Femur (tissue), 1 donor: ENCODE results near the gene ZNF275.
"Not testable (repeated sequence)": the region's sequence is repeated elsewhere in the genome, so short reads cannot be mapped to it uniquely, and the experiment has no call there.

Source experiments
- DNase-seq: peaks from one replicate; pipeline ENCODE4 v3.0.0-alpha.2; 2017

The ZNF275 gene

GRCh38 chrX:153319295-153320046 lies 14.5 kb upstream of the ZNF275 start:
- no peak for DNase-seq

- not testable (repeated sequence) for DNase-seq
Measured at GRCh38 chrX:153320047-153320443, 13.9 kb upstream of the ZNF275 start.

DNA sequence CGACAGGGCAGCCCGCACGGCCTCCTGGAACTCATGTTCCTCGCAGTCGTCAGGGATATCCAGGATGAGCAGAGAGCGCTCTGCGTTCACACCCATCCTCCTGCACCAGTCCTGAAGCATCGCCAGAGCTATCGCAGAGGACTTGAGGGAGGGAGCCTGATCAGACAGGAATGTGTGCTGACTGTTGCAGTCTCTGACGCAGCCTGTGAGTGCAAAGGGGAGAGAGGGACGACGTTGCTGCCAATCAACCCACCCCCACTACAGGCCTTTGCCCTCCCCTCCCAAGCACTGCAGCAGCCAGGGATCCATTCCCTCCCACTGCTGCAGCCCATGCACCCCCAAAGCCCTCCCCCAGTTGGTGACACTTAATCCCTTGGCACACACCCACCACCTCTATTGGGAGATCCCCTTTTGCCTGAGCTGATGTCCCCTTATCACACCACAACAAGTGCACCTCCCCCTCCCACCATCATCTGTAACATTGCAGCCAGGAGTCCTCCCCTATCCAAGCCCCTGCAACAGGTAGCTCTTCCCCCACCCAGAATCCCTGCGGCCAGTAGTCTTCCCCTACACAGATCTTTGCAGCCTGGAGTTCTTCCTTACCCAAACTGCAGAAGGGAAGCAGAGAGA lies 13.3 kb upstream of the ZNF275 start:
- no peak for DNase-seq

DNA sequence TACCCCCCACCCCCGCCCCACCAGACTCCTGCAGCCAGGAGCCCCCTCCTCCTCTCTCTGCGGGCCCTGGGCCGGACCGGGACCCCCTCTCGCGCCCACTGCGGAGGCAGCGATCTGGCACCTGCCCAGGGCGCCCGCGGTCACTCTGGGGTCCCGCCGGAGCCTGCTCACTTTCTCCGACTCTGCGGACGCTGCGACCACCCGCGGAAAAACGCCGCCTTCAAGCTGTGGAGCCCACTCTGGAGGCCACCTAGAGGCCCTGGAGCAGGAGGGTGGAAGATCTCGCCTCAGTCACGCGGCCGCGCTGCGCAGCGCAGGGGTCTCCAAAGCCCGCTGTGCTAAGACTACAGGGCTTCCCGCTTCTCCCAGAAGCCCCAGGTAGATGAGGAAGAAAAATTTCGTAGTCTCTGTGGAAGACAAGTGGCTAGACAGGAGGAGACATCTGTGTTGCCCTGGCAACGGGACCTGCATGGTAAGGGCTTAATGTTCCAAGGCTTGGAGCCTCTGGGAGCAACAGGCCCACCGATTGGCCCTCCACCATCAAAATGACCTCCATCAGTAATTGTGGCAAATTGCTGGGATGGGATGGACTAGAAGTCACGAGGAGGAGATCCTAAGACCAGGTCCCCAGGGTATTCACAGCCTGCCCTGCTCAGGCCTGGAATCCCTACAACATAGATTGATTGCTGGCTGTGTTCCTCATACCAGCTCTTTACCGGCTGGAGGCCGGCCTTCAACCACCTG lies 12.4 kb upstream of the ZNF275 start, which contains the start of gene PNMA6F:
Gene PNMA6F (minus strand): TSS at position 387 of the 744 bp plus-strand sequence. CDS start 1,093 bp downstream, outside the sequence.
- no peak for DNase-seq

DNA sequence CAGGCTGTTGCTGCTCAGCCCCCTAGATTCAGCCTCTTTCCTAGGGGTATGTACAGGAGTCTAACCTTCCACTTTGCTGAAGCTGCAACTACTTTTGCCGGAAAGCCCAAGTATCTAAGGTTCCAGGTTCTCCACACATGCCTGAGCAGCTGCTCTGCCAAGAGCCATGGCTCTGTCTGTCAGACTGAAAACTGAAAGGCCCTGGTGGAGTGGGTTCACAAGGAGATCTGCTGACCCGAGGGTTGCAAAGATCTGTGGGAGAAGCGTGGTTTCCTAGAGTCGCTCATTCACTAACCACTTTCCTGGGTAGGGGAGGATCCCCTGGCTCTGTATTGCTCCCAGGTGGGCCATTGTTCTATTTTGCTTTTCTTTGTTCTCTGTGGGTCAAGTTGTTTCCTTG lies 6.4 kb upstream of the ZNF275 start:
- DNase-seq: no peak

DNA sequence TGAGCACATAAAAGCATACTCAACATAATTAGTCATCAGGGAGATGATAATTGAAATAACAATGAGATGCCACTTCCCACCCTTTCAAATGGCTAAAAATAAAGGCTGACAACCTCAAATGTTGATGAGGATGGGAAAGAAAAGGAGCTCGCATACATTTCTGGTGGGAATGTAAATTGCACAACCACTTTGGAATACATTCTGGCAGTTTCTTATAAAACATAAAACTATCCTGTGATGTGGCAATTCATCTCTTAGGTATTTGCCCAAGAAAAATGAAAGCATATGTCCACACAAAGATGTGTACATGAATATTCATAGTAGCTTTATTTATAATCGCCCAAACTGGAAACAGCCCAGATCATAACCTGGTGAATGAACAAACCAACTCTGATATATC lies 687 bp upstream of the ZNF275 start:
- DNase-seq: no peak

GRCh38 chrX:153334654-153335295 lies 822 bp downstream of the ZNF275 start:
- DNase-seq: no peak

DNA sequence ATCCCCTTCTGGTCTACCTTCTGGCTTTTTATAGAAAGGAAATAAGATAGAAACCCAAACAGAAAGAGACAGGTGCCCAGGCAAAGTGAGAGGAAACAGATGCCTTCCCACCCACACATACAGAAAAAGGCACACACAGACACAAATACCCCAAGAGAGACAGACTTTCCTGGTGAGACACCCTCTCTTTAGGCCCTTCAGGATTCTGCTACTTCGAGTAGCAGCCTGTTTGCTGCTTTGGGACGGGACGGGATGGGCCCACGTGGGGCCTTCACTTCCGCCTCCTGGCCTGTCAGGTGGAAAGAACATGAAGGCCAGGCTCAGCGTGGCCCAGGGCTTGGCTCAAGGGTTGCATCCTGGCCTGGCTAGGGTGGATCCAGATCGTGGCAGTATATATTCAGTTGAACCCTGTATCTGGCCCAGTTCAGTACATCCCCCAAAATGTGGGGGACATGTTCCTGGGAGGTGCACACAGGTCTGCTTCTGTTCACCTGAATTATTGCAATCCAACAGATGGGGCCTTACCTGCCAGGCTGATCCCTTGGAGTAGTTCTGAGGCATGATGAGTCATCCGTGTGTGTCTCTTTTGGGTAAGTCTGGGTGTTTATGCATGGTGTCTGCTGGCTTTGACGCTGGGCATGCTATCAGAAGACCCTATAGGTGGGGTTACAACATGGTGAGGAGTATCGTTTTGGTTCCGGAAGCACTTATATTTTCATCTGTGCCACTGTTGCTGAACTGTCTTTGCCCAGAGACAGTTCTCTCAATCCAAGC lies 2.4 kb downstream of the ZNF275 start:
- DNase-seq: no peak

- DNase-seq: no peak
Measured at GRCh38 chrX:153336988-153337387, 3.0 kb downstream of the ZNF275 start.

DNA sequence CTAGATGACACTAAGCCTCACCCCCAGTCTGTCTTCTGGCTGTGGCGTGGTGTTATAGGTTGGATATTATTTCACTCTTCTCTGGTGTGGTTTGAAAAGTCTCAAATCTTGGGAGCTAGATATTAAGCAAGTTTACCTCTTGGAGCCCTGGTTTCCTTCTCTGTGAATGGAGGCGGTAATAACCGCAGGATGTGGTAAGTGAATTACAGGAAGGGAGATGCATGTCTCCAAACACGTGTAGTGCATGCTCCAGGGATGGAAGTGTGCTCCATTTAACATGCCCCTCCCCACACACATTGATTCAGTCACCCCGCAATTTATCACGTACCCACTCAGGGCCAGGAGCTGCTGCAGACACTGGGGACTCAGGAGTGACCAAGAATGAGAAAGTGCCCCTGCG lies 4.9 kb downstream of the ZNF275 start:
- no peak for DNase-seq

GRCh38 chrX:153339662-153340061 lies 5.7 kb downstream of the ZNF275 start:
- no peak for DNase-seq

GRCh38 chrX:153340111-153340510 lies 6.2 kb downstream of the ZNF275 start:
- DNase-seq: no peak

DNA sequence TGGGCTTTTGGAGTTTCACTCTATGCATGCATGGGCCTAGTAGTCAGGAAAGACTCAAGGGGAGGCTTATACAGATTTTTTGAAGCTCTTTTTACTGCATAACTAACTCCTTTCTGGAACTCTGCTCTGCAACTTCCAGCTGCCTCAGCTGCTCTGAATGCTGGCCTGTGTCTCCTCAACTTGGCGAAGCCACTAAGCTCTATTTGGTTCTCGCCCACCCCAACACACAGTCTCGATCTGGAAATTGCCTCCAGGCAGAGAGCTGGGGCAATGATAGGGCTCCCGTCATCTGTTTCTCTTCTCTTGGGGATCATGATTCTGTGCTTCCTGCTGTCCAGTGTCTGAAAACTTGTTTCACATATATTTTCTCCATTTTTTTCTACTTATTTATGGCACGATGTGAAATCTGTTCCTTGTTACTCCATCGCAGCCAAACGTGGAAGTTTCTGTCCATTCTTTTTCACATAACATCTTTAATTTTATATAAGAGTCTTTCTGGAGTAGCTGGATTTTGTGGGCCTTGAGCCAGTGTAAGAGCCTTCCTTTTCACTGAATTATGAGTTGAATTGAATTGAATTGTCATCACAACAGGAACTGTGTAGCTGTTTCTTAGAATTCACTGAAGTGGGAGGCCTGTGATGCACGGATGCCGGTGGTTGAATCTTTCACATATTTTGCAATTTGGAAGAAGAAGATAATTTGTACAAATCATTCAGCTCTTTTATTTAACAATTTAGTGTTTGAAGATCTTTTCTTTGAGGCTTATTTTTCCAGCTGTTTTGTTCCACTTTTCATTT lies 9.0 kb downstream of the ZNF275 start:
- no peak for DNase-seq

DNA sequence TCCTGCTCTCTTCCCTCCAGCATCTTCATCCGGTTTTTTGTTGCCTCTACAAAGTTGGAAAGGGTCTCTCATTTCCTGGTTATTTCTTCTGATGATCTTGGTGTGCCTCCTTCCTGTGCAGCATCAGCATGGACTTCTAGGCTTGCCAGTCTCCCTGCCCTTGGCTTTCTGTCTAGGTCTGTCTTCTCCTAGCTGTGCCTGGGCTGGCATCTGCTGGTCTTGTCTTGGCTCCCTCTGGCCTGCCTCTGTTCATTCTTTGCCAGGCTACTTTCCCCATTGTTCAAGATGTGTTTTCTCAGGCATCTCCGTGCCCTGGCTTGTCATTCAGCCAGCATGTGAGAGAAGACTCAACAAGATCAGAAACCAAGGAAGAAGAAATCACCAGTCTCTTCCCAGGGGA lies 9.7 kb downstream of the ZNF275 start:
- DNase-seq: no peak

DNA sequence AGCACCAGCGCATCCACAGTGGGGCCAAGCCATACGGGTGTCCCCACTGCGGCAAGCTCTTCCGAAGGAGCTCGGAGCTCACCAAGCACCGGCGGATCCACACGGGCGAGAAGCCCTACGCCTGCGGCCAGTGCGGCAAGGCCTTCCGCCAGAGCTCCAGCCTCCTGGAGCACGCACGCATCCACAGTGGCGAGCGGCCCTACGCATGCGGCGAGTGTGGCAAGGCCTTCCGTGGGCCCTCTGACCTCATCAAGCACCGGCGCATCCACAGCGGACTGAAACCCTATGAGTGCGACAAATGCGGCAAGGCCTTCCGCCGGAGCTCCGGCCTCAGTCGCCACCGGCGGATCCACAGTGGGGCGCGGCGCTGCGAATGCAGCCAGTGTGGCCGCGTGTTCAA lies 13.6 kb downstream of the ZNF275 start:
- no peak for DNase-seq

DNA sequence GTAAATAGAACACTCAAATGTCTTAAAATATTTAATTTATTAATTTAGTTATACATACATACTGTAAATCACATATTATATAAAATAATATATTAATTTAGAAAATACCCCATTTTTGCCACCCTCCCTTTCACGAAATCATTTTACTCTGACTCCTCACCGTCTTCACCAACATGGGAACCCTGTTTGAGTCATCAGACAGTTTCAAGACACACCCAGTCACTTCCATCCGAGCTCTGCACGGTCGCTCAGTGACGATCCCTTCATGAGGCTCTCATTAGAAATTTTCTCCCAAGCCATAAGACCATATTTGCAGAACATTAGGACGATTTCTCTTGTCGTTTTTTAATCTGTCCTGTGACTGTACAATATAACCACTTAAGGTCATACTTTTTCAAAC lies 14.5 kb downstream of the ZNF275 start:
- DNase-seq: no peak

GRCh38 chrX:153349952-153350351 lies 16.0 kb downstream of the ZNF275 start:
- no peak for DNase-seq

GRCh38 chrX:153351981-153352380 lies 18.0 kb downstream of the ZNF275 start:
- DNase-seq: no peak

- no peak for DNase-seq
Measured at GRCh38 chrX:153352858-153353257, 18.9 kb downstream of the ZNF275 start.

DNA sequence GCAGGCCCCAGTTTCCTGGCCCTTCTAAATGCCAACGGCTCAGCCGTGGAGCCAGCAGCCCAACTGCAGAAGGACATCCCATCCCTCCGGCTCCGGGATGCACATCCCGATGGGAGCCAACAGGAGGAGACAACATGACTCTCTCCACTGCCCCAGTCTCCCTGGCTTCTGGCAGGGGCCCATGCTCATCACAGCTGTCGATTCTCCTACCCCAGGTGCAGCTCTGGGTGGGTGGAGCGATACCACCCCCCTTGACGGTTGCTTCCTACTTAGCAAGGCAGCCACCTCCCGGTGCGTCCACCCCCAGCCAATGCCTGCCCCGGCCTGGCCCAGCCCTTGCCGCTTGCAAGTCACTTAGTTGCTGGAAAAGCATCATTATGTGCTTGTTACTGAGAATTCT lies 19.5 kb downstream of the ZNF275 start:
- no peak for DNase-seq

- no peak for DNase-seq
Measured at GRCh38 chrX:153357877-153358276, 23.9 kb downstream of the ZNF275 start.
